ENCODE results near the gene MEGF10.

Gene MEGF10

DNA sequence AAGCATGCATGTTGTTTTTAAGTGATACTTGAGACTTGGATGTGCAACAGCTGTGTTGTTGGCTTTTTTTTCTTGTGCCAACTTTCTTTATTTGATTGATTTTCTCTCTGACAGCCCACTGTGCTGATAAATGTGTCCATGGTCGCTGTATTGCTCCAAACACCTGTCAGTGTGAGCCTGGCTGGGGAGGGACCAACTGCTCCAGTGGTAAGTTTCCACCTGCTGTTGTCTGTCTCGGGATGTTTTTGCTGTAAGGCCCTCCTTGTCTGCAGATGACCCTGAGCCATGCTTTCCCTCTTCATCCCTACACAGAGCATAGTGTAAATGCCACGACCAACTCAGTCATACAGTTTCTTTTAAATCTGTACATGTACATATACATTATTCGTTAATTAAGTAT lies 79.2 kb downstream of the MEGF10 start:
- DNase-seq (ENCODE audit: low read depth in 2 of 2): no peak

DNA sequence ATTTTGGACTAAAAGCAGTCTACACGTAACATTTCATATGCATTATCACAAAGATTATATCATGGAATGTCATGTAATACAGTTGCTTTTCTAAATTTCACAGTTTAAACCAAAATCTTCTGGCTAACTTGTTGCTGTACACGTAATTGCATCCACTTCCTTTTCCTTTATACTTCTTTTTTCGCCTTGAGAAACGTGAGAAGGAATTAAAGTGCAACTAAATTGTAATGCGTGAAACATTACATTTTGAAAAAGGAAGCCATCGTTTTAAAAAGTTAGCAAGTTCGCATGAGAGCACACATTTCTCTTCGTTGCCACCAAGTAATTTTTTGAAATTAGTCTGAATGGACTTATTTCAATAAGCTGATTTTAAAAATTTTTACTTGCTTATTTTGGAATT lies 80.0 kb downstream of the MEGF10 start:
- no peak for DNase-seq (ENCODE audit: low read depth in 2 of 2)

GRCh38 chr5:127373858-127374491 lies 83.4 kb downstream of the MEGF10 start:
- DNase-seq (ENCODE audit: low read depth in 2 of 2): no peak

DNA sequence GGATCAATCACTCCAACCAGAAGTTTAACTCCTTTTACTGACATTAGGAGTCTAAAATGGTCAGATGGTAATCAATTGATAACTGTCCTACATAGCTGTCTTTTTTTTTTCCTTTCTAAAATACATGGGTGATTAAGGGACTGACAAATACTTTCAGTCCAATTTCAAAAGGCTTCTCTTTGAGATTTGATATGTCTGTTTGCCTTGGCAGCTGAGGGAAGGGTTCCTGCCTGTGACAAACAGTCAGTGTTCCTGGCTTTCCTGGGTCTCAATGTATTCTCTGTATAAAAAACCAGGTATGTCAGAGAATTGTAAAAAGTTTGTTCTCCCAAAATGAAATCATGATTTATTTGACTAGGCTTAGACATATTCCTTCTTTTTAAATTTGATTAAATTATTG lies 84.5 kb downstream of the MEGF10 start:
- DNase-seq (ENCODE audit: low read depth in 2 of 2): no peak

DNA sequence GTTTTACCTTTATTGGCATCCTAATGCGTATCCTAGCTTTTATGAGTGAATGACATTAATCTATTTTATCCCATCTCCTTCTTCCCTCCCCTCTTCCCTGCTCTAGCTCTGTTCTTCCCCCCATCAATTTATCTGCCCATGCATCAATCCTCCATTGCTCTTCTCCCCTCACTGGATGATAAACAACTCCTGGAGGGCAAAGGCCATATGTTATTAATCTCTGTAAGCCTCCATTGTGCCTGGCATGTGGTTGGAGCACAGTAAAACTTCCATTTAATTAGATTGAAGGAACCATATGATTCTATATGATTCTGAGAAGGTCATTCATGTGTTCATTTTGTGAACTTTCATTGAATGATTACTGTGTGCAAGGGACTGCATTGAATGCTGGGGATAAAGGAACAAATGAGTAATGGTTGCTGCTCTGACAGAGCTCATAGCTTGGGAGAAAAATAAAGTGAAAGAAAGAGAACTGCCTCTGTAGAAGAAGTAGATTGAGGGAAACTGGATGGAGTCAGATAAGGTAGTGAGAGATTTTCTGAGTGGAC lies 85.0 kb downstream of the MEGF10 start:
- DNase-seq (ENCODE audit: low read depth in 2 of 2): no peak

DNA sequence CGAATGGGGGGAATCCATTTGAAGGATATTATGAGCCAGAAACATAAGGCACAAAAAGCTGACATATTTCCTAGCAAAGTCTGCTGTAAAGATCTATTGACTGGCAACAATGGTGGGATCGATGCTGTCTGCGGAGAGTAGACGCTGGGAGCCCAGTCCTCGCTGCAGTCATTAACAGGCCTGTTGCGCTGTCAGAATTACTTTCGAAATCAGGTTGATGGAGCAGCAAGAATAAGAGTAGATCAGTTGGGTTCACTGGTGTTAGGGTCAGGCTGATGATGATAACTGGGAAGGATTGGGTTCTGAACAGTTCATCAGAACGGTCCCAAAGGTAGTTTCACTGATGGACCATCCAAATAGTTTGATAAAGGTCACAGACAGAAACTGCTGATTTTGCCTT lies 87.1 kb downstream of the MEGF10 start:
- no peak for DNase-seq (ENCODE audit: low read depth in 2 of 2)

GRCh38 chr5:127385936-127386335 lies 95.3 kb downstream of the MEGF10 start:
- no peak for DNase-seq (ENCODE audit: low read depth in 2 of 2)

DNA sequence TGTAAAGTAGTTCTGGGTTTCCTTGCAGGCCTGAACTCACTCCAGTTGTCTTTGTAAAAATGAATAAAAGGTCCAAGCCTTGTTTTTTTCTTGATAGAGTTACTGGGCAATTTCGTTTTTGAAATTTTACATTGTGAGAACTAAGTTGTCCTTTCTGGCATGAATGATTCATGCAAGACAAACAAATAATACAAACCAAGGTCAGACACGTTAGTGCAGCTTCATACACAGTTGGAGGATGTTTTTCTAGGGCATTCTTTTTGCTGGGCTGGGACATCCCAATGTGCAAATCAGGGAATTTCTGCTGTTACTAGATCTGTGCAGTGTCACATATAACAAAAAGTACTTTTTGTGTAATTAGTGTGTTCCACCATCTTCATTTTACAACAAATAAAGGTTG lies 96.0 kb downstream of the MEGF10 start:
- DNase-seq (ENCODE audit: low read depth in 2 of 2): no peak

DNA sequence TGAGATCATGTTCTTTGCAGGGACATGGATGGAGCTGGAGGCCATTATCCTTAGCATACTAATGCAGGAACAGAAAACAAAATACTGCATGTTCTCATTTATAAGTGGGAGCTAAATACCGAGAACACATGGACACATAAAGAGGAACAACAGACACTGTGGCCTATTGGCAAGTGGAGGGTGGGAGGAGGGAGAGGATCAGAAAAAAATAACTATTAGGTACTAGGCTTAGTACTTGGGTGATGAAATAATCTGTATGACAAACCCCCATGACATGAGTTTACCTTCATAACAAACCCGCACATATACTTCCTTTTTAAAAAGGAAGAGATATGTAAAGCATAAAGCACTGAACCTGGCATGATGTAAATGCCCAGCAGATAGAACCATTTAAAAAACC lies 99.0 kb downstream of the MEGF10 start:
- no peak for DNase-seq (ENCODE audit: low read depth in 2 of 2)

GRCh38 chr5:127392762-127393161 lies 102.2 kb downstream of the MEGF10 start:
- no peak for DNase-seq (ENCODE audit: low read depth in 2 of 2)

GRCh38 chr5:127396490-127397155 lies 106.0 kb downstream of the MEGF10 start:
- DNase-seq (ENCODE audit: low read depth in 2 of 2): no peak

- no peak for DNase-seq (ENCODE audit: low read depth in 2 of 2)
These were observed 107.9 kb downstream of the MEGF10 start for GRCh38 chr5:127398508-127398907.

DNA sequence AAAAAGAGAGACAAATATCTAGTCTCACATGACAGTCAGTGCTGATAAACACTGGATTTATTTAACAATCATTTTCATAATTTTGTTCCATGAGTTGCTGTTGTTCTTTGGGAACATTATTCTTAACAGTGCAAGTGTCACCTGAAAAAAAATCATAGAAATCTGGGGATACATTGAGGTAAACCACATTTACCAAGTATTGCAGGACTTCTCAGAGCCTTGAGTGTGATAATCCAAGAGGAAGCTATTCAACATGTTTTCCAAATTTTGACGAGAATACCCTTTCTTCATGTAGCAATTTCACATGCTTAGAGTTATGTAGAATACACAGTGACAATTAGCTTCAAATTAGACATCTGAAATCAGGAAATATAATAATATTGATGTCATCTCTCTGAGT lies 108.5 kb downstream of the MEGF10 start:
- no peak for DNase-seq (ENCODE audit: low read depth in 2 of 2)

- DNase-seq (ENCODE audit: low read depth in 2 of 2): no peak
These were observed 109.9 kb downstream of the MEGF10 start for GRCh38 chr5:127400539-127400938.

- DNase-seq (ENCODE audit: low read depth in 2 of 2): no peak
These were observed 110.5 kb downstream of the MEGF10 start for GRCh38 chr5:127400946-127401670.

DNA sequence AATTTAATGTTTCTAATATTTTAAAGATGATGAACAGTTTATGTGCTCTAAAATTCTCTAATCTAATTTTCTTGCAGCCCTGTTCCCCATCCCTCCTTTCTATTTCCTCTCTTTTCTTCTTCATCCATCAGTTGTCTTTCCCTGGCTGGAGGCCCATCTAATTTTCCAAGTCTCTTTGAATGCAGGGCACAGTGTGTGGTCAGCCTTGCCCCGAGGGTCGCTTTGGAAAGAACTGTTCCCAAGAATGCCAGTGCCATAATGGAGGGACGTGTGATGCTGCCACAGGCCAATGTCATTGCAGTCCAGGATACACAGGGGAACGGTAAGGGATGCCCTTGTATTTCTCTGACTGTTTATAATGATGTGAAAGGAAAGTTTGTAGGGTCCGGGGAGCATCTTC lies 111.8 kb downstream of the MEGF10 start:
- no peak for DNase-seq (ENCODE audit: low read depth in 2 of 2)

DNA sequence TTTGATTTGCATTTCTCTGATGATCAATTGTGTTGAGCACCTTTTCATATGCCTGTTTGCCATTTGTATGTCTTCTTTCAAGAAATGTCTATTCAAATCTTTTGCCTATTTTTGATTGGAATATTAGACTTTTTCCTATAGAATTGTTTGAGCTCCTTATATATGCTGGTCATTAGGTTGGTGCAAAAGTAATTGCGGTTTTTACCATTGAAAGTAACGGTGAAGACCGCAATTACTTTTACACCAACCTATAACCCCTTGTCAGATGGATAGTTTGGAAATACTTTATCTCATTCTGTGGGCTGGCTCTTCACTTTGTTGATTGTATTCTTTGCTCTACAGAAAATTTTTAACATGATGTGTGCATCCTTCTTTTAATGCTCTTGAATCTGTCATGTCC lies 113.6 kb downstream of the MEGF10 start:
- DNase-seq (ENCODE audit: low read depth in 2 of 2): no peak

GRCh38 chr5:127406326-127407121 lies 115.9 kb downstream of the MEGF10 start:
- DNase-seq (ENCODE audit: low read depth in 2 of 2): no peak

GRCh38 chr5:127409246-127409917 lies 118.8 kb downstream of the MEGF10 start:
- no peak for DNase-seq (ENCODE audit: low read depth in 2 of 2)

DNA sequence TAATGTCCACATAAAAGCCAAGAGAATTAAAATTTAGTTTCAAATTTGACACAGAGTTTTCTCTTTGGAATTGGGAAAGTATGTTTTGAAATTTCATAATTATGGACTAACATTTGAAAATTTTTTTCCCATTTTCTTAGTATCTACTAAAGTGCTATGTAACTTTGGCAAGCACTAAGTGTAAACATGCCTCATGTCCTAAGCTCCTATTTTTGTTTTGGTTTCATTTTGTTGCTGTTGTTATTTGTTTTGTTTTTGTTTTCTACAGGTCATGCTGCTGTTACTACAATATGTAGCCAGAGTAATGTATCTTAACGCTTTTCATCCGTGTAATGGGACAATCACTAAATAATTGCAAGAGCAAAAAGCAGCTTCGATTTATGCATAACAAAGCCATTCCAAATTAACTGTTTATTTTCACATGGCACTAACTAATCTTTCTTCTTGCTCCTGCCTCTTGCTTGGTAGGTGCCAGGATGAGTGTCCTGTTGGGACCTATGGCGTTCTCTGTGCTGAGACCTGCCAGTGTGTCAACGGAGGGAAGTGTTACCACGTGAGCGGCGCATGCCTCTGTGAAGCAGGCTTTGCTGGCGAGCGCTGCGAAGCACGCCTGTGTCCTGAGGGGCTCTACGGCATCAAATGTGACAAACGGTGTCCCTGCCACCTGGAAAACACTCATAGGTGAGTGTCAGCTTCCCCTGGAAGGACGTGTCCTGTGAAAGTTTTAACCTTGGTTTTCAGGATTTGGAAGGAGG lies 119.5 kb downstream of the MEGF10 start:
- no peak for DNase-seq (ENCODE audit: low read depth in 2 of 2)

- no peak for DNase-seq (ENCODE audit: low read depth in 2 of 2)
These were observed 120.4 kb downstream of the MEGF10 start for GRCh38 chr5:127410959-127411358.
